Transverse colon (tissue), 4 donors: ENCODE data around the gene IL26. TPM values are rescaled to one million over a fixed set of nuclear protein-coding genes. Genes with fewer than 3 reads are reported as not detected.

ENCODE experiments used
- DNase-seq: peaks from one replicate; pipeline ENCODE4 v3.0.0-alpha.2; 2019
- H3K27ac ChIP-seq, 4 donors: fragments of 200-600 bp; sonication (generic); 2 replicates each; pipeline ENCODE4 v1.5.1; 2016 to 2018; ENCODE audit warnings: inconsistent platforms in 4 of 4
- H3K27me3 ChIP-seq: fragments of 200-600 bp; sonication (generic); 2 replicates; pipeline ENCODE4 v1.5.1; 2017; ENCODE audit warnings: inconsistent platforms
- H3K36me3 ChIP-seq, 4 donors: fragments of 200-600 bp; sonication (generic); 2 replicates each; pipeline ENCODE4 v1.5.1; 2017 to 2019; ENCODE audit warnings: inconsistent platforms in 4 of 4
- H3K4me1 ChIP-seq, 4 donors: fragments of 200-600 bp; sonication (generic); 2 replicates each; pipeline ENCODE4 v1.5.1; 2017 to 2020; ENCODE audit warnings: inconsistent platforms in 4 of 4
- H3K4me3 ChIP-seq, 4 donors: fragments of 200-600 bp; sonication (generic); 1 replicate in 1 of 4; 2 replicates in 3 of 4; pipeline versions ENCODE4 v1.5.1 to v1.6.1; 2017 to 2019; ENCODE audit warnings: inconsistent platforms in 4 of 4
- H3K9me3 ChIP-seq, 2 donors: fragments of 200-600 bp; sonication (generic); 2 replicates each; pipeline ENCODE4 v1.5.1; 2017 to 2019; ENCODE audit warnings: inconsistent platforms in 2 of 2
- CTCF ChIP-seq, 5 experiments: fragments of 200-600 bp in 3 of 5; fragments of 450-650 bp in 2 of 5; sonication (generic) in 3 of 5; IDR thresholded peaks; 1 replicate in 2 of 5; 2 replicates in 3 of 5; pipeline ENCODE4 v1.5.1; 2016 to 2017; ENCODE audit warnings: antibody characterized with exemption in 5 of 5, inconsistent platforms in 3 of 5, mild to moderate bottlenecking in 2 of 5, moderate library complexity in 1 of 5
- EP300 ChIP-seq: sonication (generic); formaldehyde crosslinking; IDR thresholded peaks from one replicate; pipeline ENCODE4 v1.6.1; 2017; ENCODE audit warnings: antibody characterized with exemption, low read depth
- POLR2A ChIP-seq: fragments of 450-650 bp; IDR thresholded peaks from one replicate; pipeline ENCODE4 v1.6.1; 2016; ENCODE audit warnings: antibody characterized with exemption, mild to moderate bottlenecking, moderate library complexity
- POLR2AphosphoS5 ChIP-seq, 3 donors: sonication (generic); formaldehyde crosslinking; IDR thresholded peaks; one replicate each; pipeline ENCODE4 v1.6.1; 2016; ENCODE audit warnings: antibody characterized with exemption in 3 of 3
- WGBS, 2 donors: methylation state at CpG; one replicate each; pipeline ENCODE4 v1.1.5; 2018; ENCODE audit warnings: low coverage in 1 of 2; 5-methylcytosine and 5-hydroxymethylcytosine counted together
- in situ Hi-C, 4 donors: fragments of 200-750 bp; cut with MboI; loops; one replicate each; pipeline versions ENCODE4 v1.15.0 to v1.15.1; 2017; ENCODE audit warnings: low sequenced_read_pairs in 3 of 4, low pct_ligation_motif_present in 1 of 4, low pct_unique_long_range_greater_than_20kb in 1 of 4
- intact Hi-C: fragments of 100-400 bp; cut with DNase I; formaldehyde crosslinking; loops from one replicate; pipeline ENCODE4 v1.15.1; 2023; ENCODE audit warnings: low total_unique reads
- total RNA-seq, 4 donors: library from RNA; depleted of rRNA; stranded (reverse); fragments of >200 nt; gene quantifications; one replicate each; pipeline ENCODE4 v1.1.0, GENCODE V29; 2016

The IL26 gene
- total RNA-seq, result not detected

GRCh38 chr12:68225576-68226476 lies at the start of gene IL26:
Gene IL26 (minus strand): TSS chr12:68225810. CDS start chr12:68225756, 54 bp downstream.
- 70 to 72% methylated on average over 4 to 8 of the region's 8 CpGs for WGBS, 2 donors
- intact Hi-C loops, result no loop called here
- in situ Hi-C loops, result loop anchor here in 3 of 4 donors (10.0 kb wide), 1 partner anchor 89 kb away; no protein-coding TSS in a partner anchor

GRCh38 chr12:68272732-68273131 lies 47.1 kb upstream of the IL26 start:
- intact Hi-C loops, result no loop called here
- no peaks in the 10 kb centered on the region for H3K9me3 ChIP-seq
- H3K4me1 ChIP-seq, result no peaks in the 10 kb centered on the region
- no peaks in the 10 kb centered on the region for H3K27me3 ChIP-seq
- no peak for DNase-seq
- no peaks in the 10 kb centered on the region for H3K36me3 ChIP-seq
- no peak overlapping the region for H3K27ac ChIP-seq
- H3K4me3 ChIP-seq, result no peak overlapping the region
- in situ Hi-C loops, result no loop called here
- TF ChIP-seq EP300 (no peak), CTCF (IDR thresholded peaks at IDR 0.05) (no peak), POLR2A (no peak), POLR2AphosphoS5 (IDR thresholded peaks at IDR 0.05) (no peak)

More at GRCh38 chr12:68225576-68226476, at the start of gene IL26:
- Histone ChIP-seq H3K36me3 (no peaks in the 10 kb centered on the region), H3K4me1 (peaks cover 0 to 7% (median 1%) of the 10 kb centered on the region in 4 donors), H3K9me3 (no peaks in the 10 kb centered on the region), H3K27me3 (no peaks in the 10 kb centered on the region), H3K4me3 (no peak within 1 kb of the TSS), H3K27ac (no peak within 1 kb of the TSS)
- DNase-seq, result no peak
- TF ChIP-seq POLR2AphosphoS5 (IDR thresholded peaks at IDR 0.05) (no peak), POLR2A (no peak), CTCF (IDR thresholded peaks at IDR 0.05) (no peak), EP300 (no peak)

- Histone ChIP-seq H3K4me1 (no peaks in the 10 kb centered on the region), H3K27ac (no peak overlapping the region), H3K9me3 (no peaks in the 10 kb centered on the region), H3K27me3 (no peaks in the 10 kb centered on the region), H3K4me3 (no peak overlapping the region), H3K36me3 (no peaks in the 10 kb centered on the region)
- DNase-seq, result no peak
- in situ Hi-C loops, result no loop called here
- WGBS, 2 donors, result 65 to 78% methylated on average over 3 to 8 of the region's 8 CpGs
- intact Hi-C loops, result no loop called here
- no peak for TF ChIP-seq CTCF (IDR thresholded peaks at IDR 0.05)
- no peak for TF ChIP-seq EP300
- TF ChIP-seq POLR2A, result no peak
- no peak for TF ChIP-seq POLR2AphosphoS5 (IDR thresholded peaks at IDR 0.05)
Measured at GRCh38 chr12:68271346-68271745, 45.7 kb upstream of the IL26 start.

- no peaks in the 10 kb centered on the region for H3K4me1 ChIP-seq
- WGBS, 2 donors, result 93% methylated on average over 3 of the region's 3 CpGs
- intact Hi-C loops (no loop called here), in situ Hi-C loops (no loop called here)
- TF ChIP-seq POLR2A (no peak), EP300 (no peak), CTCF (IDR thresholded peaks at IDR 0.05) (no peak), POLR2AphosphoS5 (IDR thresholded peaks at IDR 0.05) (no peak)
- no peaks in the 10 kb centered on the region for H3K27me3 ChIP-seq
- no peak for DNase-seq
- no peaks in the 10 kb centered on the region for H3K36me3 ChIP-seq
- no peaks in the 10 kb centered on the region for H3K9me3 ChIP-seq
- H3K27ac ChIP-seq, result no peak overlapping the region
- no peak overlapping the region for H3K4me3 ChIP-seq
Measured at GRCh38 chr12:68270358-68270757, 44.7 kb upstream of the IL26 start.
